Suppressor macrophage (primary cell): ENCODE data around the gene PRKCA.

ENCODE experiments used
- DNase-seq, 4 experiments: peaks; one replicate each; pipeline ENCODE4 v3.0.0-alpha.2; 2020 to 2022

Gene PRKCA

DNA sequence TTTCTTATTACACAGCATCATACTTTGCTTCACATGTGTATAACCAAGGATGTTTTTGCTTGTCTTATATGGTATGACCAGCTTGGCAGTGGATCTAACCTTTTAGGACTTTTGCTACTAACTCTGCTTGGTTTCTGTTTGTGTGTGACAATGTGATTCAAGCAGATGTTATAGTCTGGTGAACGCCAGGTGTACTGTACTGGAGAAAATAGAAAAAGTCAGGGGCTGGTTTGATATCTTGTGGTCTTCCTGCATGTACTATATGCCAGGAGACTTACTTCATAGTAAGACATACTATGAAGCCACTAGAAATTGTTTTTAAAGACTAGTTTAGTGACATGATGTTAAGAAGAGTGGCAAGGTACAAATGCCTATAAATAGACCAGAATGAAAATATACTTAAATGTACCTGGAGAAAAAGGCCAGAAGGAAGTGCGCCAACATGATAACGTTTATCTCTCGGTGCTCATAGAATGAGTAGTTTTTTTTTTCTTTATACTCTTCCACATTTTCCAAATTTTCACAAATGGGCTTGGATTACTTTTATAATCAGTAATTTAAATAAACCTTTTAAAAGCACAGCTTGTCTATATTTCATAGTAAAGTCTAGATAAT is 112.3 kb downstream of the PRKCA start:
- no peak for DNase-seq

DNA sequence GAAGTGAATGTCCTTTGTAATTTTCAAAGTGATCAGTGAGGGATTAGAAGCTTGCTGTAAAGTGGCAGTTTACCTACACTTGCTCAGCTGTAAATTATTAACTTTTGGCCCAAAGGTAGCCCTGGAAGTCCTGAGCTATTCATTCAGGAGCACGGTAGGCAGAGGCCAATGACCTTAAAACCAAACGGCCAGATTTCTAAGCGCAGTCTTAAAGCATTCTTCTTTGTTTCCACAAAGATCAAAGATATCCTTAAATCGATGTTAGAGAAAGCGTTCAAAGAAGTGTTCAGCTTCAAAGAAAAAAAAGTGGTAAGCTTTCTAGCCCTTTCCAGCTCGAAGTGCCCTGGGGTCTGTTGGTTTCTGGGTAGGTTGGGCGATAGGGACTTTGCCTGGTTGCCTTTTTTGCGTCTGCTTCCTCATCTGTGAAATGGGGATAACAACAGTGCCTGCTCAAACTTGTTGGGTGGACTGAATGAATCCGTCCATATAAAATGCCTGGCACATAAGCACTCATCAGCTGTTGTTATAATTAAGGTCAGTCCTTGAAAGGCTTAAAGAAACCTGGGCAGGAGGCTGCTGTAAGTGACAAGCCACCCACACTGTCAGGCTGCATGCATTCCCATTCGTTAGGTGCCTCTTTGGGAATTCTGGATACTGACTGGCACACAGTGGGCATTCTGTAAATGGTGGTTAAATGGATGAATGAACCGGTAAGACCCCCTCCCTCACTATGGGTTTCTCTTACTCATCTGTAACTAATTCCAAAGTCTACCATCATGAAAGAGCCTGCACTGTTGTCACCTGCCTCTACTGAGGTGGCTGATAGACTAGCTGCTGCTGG is 113.2 kb downstream of the PRKCA start:
- no peak for DNase-seq

DNA sequence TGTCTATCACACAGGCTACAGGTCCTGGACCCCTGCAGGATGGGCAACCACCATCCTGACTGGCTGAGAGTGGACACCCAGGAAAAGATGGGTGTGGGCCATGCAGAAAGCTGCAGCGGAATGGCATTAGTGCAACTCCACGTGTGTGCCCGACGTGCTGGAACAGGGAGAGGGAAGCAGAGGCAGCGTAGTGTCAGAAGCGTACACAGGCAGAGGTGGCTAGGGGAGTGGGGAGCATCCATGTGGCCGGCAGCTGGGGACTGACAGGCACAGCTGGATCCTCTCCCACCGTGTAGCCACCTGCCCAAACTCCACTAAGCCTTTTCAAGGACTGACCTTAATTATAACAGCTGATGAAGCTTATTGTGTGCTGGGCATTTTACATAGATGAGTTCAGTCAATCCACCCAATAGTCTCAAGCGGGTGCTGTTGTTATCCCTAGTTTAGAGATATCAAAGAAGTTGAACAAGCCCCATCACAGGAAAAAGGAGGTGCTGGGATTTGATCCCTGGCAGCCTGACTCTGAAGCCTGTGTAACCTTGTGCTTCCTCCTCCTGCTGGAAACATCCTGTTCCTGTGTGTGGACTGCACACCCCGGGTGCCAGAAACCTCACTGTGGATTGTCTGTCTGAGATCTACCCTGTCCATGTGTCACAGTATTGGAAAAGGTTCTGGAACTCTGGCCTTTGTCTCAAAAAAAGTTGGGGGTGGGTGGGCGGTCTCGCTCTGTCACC is 114.0 kb downstream of the PRKCA start:
- no peak for DNase-seq

DNA sequence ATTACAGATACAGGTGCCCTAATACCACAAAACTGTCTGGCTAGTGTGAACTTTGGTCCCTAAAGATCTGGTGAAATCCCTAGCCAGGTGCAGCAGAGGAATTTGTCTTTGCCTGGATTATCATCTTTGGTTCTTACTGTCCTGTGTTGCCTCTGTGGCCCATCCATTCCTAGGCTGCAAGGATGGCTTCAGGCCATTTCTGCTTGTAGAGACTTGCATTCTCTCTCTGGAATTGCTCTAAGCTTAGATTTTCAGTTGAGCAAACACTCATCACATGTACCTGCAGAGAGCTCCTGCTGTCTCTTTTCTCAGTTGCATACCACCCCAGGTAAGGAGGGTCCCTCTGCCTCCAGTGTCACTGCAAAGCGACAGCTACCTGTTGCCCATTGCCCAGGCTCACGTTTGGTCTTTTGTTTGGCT is 114.9 kb downstream of the PRKCA start:
- DNase-seq, result no peak

DNA sequence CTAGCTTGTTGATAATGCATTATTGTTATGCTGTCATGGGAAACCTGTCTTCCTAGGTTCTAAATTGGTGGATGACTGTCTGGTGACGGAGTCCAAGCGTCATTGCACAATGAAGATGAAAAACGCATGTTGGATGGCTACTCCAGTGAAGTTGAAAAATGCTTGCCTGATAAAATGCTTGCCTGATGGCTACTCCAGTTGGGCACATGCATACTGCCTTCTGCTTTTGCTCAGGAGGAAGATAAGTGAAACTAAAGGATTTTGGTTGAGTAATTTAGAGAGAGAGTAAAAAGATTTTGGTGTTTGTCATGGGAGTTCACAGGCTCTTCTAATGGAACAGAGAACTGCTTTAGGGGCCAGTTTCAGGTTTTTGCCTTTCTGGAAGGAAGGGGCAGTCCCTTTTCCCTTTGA is 118.6 kb downstream of the PRKCA start:
- DNase-seq, result peak; percentile 66 to 89 (median 75)

DNA sequence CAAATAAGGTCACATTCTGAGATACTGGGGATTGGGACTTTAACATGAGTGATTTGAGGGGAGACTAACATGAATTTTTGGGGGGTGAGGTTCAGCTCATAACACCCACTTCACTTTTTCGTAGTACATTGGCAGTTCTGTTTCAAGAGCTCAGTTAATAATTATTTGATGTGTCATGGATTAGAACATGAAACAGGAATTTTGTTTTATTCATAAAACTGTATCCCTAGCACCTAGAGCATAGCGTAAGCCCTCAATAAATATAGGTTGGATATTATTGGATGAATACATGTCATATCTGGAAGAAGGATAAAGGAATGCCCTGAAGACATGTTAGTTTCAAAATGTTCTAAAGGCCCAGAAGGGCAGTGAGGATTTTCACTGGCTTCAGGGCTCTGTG is 119.8 kb downstream of the PRKCA start:
- no peak for DNase-seq

DNA sequence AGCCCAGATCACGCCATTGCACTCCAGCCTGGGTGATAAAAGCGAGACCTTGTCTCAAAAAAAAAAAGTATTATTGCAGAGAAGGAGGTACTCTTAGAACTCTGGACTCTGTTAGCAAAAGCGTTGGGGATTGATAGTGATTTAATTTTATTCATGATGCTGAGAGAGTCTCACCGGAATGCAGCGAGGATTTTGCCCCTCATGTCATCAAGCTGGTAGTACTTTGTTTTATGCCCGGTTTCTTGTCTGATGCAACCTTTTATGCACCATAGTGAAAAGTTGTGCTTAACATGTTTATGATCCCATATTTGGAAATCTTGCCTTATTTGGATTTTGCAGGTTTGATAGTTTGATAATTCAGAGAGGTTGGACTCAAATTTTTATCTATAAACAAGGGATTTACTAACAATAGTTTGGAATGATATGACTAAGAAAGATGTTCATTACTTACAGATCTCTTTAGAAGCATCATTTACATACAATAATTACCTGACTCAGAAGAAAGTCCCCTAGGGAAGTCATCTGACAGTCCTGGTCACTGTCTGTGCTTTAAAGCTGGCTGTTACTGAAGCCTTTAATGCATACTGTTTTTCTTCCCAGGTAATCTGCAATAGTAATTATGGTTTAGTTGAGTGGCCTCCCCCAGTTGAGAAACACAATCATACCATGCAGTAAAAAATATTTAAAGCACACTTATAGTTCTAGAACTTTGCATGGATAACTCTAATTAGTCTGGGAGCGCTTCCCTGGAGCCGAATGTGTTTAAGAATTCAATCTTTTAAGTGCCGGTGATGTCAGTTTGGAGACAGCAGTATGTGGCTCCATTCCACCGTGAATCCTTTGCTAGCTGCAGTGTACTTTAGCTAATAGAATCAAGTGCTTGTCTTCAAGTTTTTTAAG is 120.9 kb downstream of the PRKCA start:
- no peak for DNase-seq

DNA sequence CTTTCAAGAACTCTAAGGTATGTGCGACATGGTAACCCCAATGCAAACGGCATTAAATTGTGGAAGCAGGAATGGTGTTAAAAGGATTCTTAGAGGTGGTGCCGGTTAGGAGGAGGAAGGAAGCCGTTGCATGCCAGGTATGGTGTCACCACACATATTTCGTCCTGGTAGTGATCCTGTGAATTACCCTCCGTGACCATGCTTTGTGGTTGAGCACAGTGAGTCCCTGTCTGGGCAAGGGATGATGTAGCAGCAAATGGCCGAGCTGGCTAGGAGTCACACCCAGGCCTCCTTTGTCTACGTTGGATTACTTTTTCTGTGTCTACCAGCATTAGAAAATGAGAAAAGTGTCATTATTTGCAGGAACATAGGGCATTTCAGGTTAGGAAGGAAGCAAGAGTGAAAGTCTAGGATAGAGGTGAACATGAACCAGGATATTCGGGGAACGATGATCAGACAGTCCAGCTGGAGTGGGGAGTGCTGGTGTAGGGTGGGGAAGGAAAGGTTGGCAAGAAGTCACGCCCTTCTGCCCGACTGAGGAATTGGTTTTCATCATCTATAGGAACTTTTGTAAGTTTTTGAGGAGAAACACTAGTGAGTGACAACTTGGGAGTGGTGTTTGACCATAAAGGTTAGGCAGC is 123.5 kb downstream of the PRKCA start:
- DNase-seq, result no peak

DNA sequence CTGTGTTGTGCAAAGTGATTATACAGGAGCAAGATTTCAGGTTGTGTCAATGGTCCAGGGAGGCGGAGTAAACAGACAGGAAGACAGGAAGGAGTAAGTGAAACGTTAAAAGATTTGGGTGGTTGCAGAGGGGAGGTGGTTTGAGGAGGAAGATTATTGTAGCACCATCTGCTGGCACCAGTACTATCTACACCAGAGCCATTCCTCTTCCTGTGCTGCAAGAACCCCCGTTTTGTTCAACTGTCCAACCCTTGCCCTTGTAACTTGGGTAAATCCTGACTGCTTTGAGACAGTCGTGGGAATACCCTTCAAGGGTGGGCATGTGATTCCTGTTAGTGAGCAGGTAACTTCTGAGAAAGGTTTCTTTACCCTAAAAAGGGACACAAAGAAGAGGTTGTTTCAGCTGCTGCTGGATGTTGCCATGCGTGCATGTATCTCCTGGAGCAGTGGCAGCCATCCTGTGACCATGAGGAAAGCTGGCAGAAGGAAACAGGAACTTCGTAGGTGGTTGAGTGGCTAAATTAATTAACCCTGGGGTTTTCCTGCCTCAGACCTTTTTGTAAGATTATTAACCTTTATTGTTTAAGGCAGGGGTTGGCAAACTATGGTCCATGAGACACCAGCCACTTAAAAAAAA is 124.1 kb downstream of the PRKCA start:
- DNase-seq, result peak in 2 of 4 experiments; percentile 22 to 36

DNA sequence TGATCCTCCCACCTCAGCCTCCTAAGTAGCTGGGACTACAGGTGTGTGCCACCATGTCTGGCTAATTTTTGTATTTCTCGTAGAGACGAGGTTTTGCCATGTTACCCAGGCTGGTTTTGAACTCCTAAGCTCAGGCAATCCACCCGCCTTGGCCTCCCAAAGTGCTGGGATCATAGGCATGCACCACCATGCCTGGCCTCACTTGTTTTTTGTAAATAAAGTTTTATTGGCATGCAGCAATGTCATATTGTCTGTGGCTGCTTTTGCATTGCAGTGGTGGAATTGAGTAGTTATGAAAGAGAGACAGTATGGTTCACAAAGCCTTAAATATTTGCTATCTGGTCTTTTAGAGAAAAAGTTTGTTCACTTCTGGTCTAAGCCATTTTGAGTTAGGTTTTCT is 124.7 kb downstream of the PRKCA start:
- DNase-seq, result no peak

DNA sequence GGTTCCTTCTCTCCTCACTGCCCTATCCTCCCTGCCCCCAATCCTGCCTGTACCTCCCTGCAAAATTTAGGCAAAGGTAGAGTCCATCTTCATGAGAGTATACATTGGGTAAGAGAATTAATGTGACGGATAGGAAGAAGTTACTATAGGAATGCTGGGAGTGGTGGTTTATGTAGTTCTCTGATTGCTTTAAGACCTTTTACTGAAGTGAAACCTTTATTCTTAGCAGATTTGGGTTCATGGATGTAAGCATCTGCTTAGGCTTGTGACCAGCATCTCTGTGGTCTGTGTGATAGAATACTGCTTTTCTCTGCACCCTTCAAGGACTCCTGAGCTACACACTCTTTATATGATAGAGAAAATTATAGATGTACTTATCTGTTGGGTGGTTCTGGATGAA is 127.3 kb downstream of the PRKCA start:
- DNase-seq, result peak in 3 of 4 experiments; percentile 25 to 74 (median 55)

DNA sequence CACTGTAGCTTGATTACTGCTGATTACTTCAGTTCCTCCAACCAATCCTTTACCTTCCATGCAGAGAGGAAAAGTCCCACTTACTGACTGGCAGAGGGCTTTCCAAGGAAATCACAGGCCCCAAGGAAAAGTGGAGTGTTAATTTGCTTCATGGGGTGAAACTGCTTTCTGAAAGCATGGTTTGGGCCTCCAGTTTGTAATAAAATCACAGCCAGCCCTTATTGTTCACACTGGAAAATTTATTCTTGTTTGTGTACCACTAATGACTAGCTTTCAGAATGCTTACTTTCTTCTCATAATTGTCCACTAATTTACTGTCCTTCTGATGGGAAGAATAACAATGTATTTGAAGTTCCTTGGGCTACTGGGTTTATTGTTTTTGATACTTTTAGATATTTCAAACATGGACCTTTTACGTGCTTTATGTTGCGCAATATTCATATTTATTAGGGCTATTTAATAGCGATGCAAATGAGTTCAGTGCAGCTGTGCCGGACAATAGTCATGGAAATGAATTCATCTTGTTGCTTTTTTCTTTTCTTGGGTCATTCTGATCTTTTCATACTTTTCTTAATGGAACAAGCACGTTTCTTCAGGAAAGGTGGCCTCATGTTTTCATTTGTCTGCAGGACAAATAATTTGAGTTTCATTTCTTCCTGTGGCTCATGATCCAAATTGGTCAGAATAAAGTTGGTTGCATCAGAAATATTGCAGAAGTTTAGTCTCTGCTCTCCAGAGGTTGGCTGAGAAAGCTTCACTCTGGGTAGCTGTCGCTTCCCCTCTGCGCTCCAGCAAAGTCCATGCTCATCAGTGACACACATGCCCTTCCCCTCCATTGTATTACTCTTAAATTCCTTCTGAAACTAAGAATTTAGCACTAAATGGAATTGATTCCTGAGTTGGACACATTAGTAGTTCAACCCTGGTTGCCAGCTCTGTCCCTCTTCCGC is 128.7 kb downstream of the PRKCA start:
- DNase-seq, result peak; percentile 76 to 93 (median 88)

DNA sequence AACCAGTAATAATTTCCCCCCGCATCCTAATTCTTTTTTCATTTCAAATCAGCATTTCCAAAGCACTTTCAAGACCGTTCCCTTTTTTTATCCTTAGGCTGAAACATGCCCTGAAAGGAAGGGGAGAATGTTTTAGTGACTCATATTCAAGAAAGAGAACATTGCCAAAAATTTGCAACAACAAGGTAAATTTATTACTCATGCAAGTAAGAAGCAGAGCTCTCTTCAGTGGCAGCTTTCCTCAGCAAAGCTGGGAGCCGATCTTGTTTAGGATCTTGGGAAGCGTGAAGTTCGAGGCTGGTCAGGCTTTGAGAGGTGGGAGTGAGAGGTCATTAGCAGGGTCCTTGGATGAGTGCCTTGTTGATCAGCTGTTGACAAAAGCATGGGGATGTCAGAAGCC is 129.5 kb downstream of the PRKCA start:
- peak; percentile 14 to 65 (median 40) for DNase-seq

DNA sequence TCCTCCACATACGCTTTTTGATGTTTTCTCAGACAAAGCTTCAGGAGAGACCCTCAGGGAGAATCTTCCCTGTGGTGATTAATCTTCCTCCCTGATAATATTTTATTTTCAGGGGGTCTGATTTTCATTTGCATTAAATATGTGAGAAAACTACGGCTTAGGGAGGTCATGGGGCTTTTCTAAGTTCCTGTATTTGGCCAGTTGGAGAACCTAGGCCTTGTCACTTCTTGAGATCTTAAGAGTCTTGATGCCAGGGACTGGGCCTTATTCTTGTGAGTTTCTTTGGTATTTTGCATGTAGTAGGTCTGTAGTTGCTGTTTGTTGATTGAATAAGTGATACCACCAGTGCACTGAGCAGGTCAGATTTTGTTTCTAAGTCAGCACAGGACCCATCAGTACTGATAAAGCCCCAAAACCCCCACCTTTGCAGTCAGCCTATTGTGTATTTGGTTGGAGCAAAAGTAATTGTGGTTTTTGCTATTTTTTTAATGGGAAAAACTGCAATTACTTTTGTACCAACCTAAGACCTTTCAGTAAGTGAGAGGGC is 130.1 kb downstream of the PRKCA start:
- peak; percentile 24 to 64 (median 46) for DNase-seq

DNA sequence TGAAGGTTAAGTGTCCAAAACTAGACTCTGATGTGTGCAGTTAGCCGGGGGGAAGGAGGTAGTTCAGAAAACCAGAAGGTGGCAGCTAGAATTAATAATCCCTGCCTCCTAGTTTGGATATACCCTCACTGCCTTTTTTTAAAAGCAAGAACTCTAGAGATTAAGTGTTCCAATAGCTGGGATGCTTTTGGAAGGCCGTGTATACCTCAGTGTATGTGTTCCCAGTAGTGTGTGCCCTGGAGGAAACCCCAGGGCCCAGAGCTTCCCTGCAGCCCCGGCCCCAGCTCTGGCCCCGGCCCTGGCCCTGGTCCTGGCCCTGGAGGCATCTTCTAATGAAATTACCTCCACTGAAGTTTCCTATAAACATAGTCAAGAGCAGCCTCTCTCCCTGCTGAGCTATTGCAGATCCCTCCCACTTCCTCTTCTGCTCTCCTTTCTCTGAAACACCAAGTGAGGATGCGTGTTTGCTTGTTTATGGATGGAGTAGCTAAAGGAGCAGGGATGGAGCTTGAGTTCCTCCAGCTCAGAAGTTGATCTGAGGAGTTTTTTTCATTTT is 130.7 kb downstream of the PRKCA start:
- DNase-seq, result peak in 3 of 4 experiments; percentile 44 to 64 (median 57)

DNA sequence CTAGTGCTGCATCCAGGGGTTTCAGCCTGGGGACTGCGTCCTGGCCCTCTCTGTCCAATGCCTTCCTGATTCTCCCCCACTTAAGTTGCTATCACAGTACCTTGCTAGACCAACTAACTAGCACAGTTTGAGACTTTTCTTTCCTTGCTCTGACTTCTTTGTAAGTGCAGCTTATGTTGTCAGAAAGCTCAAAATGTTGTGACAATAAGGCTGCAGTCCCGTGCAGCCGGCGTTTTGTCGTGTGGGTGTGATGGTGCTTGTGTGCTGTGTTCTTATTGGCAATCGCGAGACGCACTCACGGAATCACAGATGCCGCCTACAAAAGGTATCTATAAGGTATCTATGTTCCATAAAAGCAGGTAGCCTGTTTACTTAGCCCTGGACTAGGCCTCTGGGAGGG is 132.8 kb downstream of the PRKCA start:
- no peak for DNase-seq

DNA sequence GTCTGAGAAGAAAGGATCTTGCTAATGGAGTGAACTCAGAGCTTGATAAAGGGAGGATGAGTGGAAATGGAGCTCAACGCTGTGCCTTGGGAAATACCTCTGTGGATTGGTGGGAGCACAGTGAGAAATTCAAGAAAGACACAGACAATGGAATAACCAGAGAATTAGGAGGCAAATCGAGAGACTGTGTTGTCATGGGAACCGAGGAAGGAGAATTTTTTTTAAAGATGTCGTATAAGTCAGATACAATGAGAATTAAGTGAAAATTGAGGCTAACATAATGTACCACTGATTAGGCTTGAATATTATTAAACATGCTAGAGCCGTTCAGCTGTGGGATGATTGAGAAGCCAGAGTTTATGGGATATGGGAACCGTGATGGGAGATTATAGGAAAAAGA is 134.2 kb downstream of the PRKCA start:
- DNase-seq, result no peak

DNA sequence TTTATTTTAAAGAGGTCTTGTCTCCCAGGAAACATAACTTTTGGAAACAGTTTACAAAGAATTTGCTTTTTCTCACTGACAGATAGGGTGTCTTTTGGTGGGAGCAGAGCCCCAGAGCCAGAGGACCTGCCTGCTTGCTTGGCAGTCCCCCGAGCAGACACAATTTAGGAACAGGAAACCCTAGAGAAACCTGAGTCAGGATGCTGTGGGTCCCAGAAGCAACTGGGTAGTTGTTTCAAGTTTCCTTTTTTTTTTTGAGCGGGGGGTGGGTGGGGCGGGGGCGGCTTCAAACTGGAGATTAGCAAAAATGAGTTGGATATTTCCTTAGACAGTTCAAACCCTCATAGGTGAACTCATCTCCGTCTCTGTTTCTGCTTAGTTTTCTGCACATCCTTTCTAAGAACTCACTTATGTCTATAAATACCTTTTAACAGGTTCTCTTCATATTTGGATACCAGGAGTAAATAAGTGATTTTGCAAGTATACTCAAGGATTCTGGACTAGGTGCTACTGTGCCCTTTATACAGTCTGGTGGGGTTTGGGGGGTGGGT is 135.1 kb downstream of the PRKCA start:
- DNase-seq, result peak in 3 of 4 experiments; percentile 42 to 60 (median 48)

DNA sequence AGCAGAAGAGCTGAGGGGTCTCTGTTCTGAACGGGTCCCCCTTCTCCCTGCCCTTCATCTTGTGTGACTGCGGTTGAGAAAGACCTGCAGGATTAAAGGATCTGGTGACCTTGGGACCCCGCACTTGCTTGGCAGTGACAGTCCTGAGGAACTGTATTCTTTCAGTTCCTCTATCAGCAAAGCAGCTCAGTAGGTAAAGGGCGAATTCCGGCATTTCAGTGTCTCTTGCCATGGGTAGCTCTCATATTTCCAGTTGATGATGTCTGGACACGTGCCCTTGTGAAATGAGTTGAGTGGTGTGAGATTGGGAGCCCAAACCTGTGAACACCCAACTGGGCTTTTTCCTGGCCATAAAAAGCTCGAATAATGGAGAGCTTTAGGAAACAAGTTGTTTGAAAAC is 135.7 kb downstream of the PRKCA start:
- peak; percentile 63 to 81 (median 72) for DNase-seq
